Calu3 (cell line): Measurements from ENCODE around the gene GJB1. TPM values are rescaled to one million over a fixed set of nuclear protein-coding genes. Genes with fewer than 3 reads are reported as not detected.

Experiments
- BruUV-seq: library from RNA; stranded (reverse); fragments of 400-500 nt; replicated peaks from 2 replicates; lab custom pipeline; 2021; lab: Mats Ljungman, UMichigan
- CTCF ChIA-PET: fragments of 300-600 bp; sonication (Branson Sonifier 250); formaldehyde crosslinking; loops from one replicate; lab custom pipeline; 2022; ENCODE audit warnings: antibody characterized with exemption; lab: Charles Lee
- DNase-seq: peaks from one replicate; pipeline ENCODE4 v3.0.0; 2022
- H3K27ac Mint-ChIP-seq: one replicate; pipeline ENCODE4 v1.8.0; 2022; ENCODE audit warnings: mixed read lengths; ENCODE audit not compliant: unreplicated experiment
- H3K27me3 Mint-ChIP-seq: one replicate; pipeline ENCODE4 v1.8.0; 2022; ENCODE audit warnings: mixed read lengths; ENCODE audit not compliant: unreplicated experiment
- H3K36me3 Mint-ChIP-seq: one replicate; pipeline ENCODE4 v1.8.0; 2022; ENCODE audit warnings: mild to moderate bottlenecking, moderate library complexity, mixed read lengths; ENCODE audit not compliant: insufficient read depth, unreplicated experiment
- H3K4me1 Mint-ChIP-seq: one replicate; pipeline ENCODE4 v1.8.0; 2022; ENCODE audit warnings: mild to moderate bottlenecking, low read depth, mixed read lengths; ENCODE audit not compliant: unreplicated experiment
- H3K4me3 Mint-ChIP-seq: one replicate; pipeline ENCODE4 v1.8.0; 2022; ENCODE audit warnings: mild to moderate bottlenecking, low read depth, moderate library complexity, mixed read lengths; ENCODE audit not compliant: unreplicated experiment
- H3K9me3 Mint-ChIP-seq: one replicate; pipeline ENCODE4 v1.8.0; 2022; ENCODE audit warnings: low read depth, mixed read lengths; ENCODE audit not compliant: unreplicated experiment
- CTCF ChIP-seq: fragments of 200-600 bp; IDR thresholded peaks from one replicate; pipeline ENCODE4 v1.8.0; 2022; ENCODE audit warnings: antibody characterized with exemption; ENCODE audit not compliant: unreplicated experiment
- intact Hi-C: fragments of 100-400 bp; cut with micrococcal nuclease; formaldehyde crosslinking; loops from one replicate; pipeline ENCODE4 v1.10.0; 2022; ENCODE audit not compliant: unreplicated experiment
- total RNA-seq: library from RNA; stranded (reverse); gene quantifications from 2 replicates; pipeline ENCODE4 v1.2.3, GENCODE V29; 2022

The GJB1 gene
- total RNA-seq, 1 experiment from 2014 or later: 80.4 TPM

DNA sequence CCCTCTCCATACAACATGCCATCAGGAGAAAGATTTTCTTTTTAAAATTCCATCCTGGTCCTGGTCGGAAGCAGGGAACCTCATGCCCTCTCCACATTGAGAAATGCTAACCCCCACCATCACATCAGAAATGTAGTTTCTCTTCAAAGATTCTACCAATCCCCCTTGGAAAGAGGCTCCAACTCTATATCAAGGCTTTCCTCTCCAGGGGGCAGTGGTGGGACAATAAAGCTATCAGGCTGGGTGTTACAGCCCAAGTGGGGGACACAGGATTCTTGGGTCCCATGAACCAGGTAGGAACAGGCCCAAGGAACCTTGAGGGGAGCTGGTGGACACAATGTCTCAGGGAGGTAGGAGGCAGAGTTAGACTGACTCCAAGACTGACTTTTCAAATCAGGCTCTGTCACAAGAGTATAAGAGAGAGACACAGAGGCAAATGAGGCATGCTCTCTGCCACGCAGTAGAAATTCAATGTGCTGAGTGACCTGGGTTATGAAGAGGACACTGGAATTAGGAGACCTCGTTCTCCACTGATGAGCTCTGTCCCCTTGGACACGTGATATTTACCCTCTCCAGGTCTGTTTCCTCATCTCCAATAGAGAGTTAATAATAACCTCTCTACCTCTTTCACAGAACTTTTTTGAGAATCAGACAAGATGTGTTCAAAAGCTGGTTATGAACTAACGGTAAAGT lies 4.5 kb downstream of the GJB1 start:
- BruUV-seq: no TSS peak
- H3K27me3 Mint-ChIP-seq: no peaks in the 10 kb centered on the region
- DNase-seq: no peak
- peaks cover 25% of the 10 kb centered on the region for H3K4me1 Mint-ChIP-seq
- CTCF ChIA-PET: interaction anchor here (1.2 kb wide), 1 partner anchor 138 kb away, joined by 3 read pairs; the partner anchor contains the start of gene TAF1
- no peak overlapping the region for H3K4me3 Mint-ChIP-seq
- no peak for TF ChIP-seq CTCF
- peaks cover 13% of the 10 kb centered on the region for H3K36me3 Mint-ChIP-seq
- intact Hi-C loops: no loop called here
- H3K9me3 Mint-ChIP-seq: no peaks in the 10 kb centered on the region
- no peak overlapping the region for H3K27ac Mint-ChIP-seq

- intact Hi-C loops: no loop called here
- BruUV-seq: no TSS peak
- TF ChIP-seq CTCF: no peak
- Mint-ChIP-seq H3K27me3 (no peaks in the 10 kb centered on the region), H3K36me3 (peaks cover 7% of the 10 kb centered on the region), H3K4me3 (no peak overlapping the region), H3K9me3 (no peaks in the 10 kb centered on the region), H3K27ac (no peak overlapping the region), H3K4me1 (peaks cover 25% of the 10 kb centered on the region)
- no peak for DNase-seq
- CTCF ChIA-PET: interaction anchor here (1.2 kb wide), 1 partner anchor 138 kb away, joined by 3 read pairs; the partner anchor contains the start of gene TAF1
Measured at GRCh38 chrX:71228063-71228642, 5.1 kb downstream of the GJB1 start.

DNA sequence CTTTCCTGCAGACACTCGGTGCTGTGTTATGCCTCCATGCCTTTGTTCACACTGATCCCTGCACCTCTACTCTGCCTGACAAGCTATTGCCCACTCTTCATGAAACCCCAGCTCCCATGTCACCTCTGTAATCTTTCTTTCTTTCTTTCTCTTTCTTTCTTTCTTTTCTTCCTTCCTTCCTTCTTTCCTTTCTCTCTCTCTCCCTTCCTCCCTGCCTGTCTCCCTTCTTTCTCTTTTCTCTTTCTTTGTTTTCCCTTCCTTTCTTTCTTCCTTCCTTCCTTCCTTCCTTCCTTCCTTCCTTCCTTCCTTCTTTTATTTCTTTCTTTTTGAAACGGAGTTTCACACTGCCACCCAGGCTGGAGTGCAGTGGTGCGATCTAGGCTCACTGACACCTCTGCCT lies 12.5 kb downstream of the GJB1 start:
- no peaks in the 10 kb centered on the region for H3K9me3 Mint-ChIP-seq
- H3K4me3 Mint-ChIP-seq: no peak overlapping the region

GRCh38 chrX:71236836-71237235 lies 13.8 kb downstream of the GJB1 start:
- peak overlapping the region; percentile 16 for H3K27ac Mint-ChIP-seq
- H3K9me3 Mint-ChIP-seq: no peaks in the 10 kb centered on the region
- no peak overlapping the region for H3K4me3 Mint-ChIP-seq
- DNase-seq: no peak
- TF ChIP-seq CTCF: no peak
- peaks cover 14% of the 10 kb centered on the region for H3K27me3 Mint-ChIP-seq
- intact Hi-C loops: no loop called here
- no peaks in the 10 kb centered on the region for H3K4me1 Mint-ChIP-seq
- no TSS peak for BruUV-seq
- H3K36me3 Mint-ChIP-seq: peaks cover 11% of the 10 kb centered on the region
- CTCF ChIA-PET: no interaction called here

More for the DNA sequence above, 12.5 kb downstream of the GJB1 start:
- CTCF ChIA-PET: interaction anchor here (1.0 kb wide), 1 partner anchor 53 kb away, joined by 3 read pairs; no protein-coding TSS in a partner anchor
- intact Hi-C loops: no loop called here
- Mint-ChIP-seq H3K36me3 (peaks cover 7% of the 10 kb centered on the region), H3K4me1 (no peaks in the 10 kb centered on the region), H3K27me3 (peaks cover 14% of the 10 kb centered on the region), H3K27ac (no peak overlapping the region)
- BruUV-seq: no TSS peak
- DNase-seq: no peak
- TF ChIP-seq CTCF: no peak
